Osteocyte (in vitro differentiated cells): ENCODE measurements around the gene ARHGEF3. TPM values are rescaled to one million over a fixed set of nuclear protein-coding genes. Genes with fewer than 3 reads are reported as not detected.
A peak's percentile ranks its signal among the peaks of the same experiment; 100 is the strongest.
"Not testable (repeated sequence)": the region's sequence is repeated elsewhere in the genome, so short reads cannot be mapped to it uniquely, and the experiment has no call there.

Experiments used
- DNase-seq: peaks from one replicate; pipeline ENCODE4 v3.0.0; 2021; ENCODE audit warnings: mixed read lengths; ENCODE audit not compliant: unreplicated experiment; ENCODE audit errors: extremely low spot score
- H3K27ac Mint-ChIP-seq: one replicate; pipeline ENCODE4 v1.8.0; 2021; ENCODE audit warnings: mild to moderate bottlenecking, mixed read lengths; ENCODE audit not compliant: unreplicated experiment
- H3K27me3 Mint-ChIP-seq: one replicate; pipeline ENCODE4 v1.8.0; 2021; ENCODE audit warnings: mixed read lengths; ENCODE audit not compliant: unreplicated experiment
- H3K36me3 Mint-ChIP-seq: one replicate; pipeline ENCODE4 v1.8.0; 2021; ENCODE audit warnings: mixed read lengths; ENCODE audit not compliant: unreplicated experiment
- H3K4me1 Mint-ChIP-seq: one replicate; pipeline ENCODE4 v1.8.0; 2021; ENCODE audit warnings: mixed read lengths; ENCODE audit not compliant: unreplicated experiment
- H3K4me3 Mint-ChIP-seq: one replicate; pipeline ENCODE4 v1.8.0; 2021; ENCODE audit warnings: mild to moderate bottlenecking, moderate library complexity, mixed read lengths; ENCODE audit not compliant: unreplicated experiment
- H3K9me3 Mint-ChIP-seq: one replicate; pipeline ENCODE4 v1.8.0; 2021; ENCODE audit warnings: mixed read lengths; ENCODE audit not compliant: unreplicated experiment
- total RNA-seq: library from RNA; stranded (reverse); gene quantifications from 2 replicates; pipeline ENCODE4 v1.2.1, GENCODE V29; 2021
- TF ChIP-seq, protein P1 (sequence below): fragments of 200-600 bp; sonication (generic); IDR thresholded peaks from 2 replicates; pipeline ENCODE4 v1.5.0; 2021; ENCODE audit warnings: antibody characterized with exemption, mild to moderate bottlenecking, moderate library complexity

The ARHGEF3 gene
- total RNA-seq, 1 donor from 2014 or later: 2.5 TPM

DNA sequence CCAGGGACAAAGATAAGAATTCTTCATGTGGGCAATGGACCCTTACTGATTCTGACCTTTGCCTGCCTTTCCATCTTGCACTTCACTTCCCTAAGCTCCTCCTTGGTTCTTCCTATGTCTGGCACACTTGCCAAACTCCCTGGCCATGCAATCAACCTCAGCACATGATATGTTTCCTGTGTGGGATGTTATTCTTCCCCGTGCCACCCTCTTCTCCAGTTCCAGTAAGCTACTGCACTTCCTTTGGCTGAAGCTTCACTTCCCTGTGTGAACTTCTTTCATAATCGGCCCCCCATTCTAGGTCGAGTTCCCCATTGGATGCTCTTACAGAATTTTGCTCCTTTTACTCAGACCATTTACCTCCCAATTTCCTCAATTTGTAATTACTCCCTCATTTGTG, 108.0 kb downstream of the ARHGEF3 start:
- TF ChIP-seq, protein P1, sequence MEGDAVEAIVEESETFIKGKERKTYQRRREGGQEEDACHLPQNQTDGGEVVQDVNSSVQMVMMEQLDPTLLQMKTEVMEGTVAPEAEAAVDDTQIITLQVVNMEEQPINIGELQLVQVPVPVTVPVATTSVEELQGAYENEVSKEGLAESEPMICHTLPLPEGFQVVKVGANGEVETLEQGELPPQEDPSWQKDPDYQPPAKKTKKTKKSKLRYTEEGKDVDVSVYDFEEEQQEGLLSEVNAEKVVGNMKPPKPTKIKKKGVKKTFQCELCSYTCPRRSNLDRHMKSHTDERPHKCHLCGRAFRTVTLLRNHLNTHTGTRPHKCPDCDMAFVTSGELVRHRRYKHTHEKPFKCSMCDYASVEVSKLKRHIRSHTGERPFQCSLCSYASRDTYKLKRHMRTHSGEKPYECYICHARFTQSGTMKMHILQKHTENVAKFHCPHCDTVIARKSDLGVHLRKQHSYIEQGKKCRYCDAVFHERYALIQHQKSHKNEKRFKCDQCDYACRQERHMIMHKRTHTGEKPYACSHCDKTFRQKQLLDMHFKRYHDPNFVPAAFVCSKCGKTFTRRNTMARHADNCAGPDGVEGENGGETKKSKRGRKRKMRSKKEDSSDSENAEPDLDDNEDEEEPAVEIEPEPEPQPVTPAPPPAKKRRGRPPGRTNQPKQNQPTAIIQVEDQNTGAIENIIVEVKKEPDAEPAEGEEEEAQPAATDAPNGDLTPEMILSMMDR: no peak
- no peak overlapping the region for H3K27ac Mint-ChIP-seq
- peaks cover 10% of the 10 kb centered on the region for H3K27me3 Mint-ChIP-seq
- H3K36me3 Mint-ChIP-seq: no peaks in the 10 kb centered on the region
- H3K4me3 Mint-ChIP-seq: no peak overlapping the region
- H3K9me3 Mint-ChIP-seq: no peaks in the 10 kb centered on the region
- H3K4me1 Mint-ChIP-seq: no peaks in the 10 kb centered on the region
- no peak for DNase-seq

DNA sequence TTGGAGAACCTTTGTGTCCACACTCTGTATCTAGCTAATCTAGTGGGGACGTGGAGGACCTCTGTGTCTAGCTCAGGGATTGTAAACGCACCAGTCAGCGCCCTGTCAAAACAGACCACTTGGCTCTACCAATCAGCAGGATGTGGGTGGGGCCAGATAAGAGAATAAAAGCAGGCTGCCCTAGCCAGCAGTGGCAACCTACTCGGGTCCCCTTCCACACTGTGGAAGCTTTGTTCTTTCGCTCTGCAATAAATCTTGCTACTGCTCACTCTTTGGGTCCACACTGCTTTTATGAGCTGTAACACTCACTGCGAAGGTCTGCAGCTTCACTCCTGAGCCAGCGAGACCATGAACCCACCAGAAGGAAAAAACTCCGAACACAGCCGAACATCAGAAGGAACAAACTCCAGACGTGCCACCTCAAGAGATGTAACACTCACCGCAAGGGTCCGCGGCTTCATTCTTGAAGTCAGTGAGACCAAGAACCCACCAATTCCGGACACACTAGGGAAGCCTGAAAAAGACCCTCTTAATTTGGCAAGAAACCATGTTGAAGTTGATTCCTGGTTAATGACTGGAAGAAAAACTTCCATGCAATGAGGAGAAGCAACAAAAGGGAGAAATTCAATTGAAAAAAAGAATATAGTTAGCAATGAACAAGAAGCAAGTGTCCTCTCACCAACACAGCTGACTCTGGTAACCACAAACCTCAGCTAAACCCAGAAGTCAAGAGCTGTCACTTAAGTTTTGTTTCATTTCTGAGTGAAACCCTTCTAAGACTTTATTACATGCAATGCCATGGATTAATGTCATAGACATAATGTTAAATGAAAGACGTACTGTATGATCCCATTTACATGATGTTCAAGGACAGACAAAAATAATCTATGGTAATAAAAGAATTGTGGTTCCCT, 109.0 kb downstream of the ARHGEF3 start:
- H3K27me3 Mint-ChIP-seq, H3K4me3 Mint-ChIP-seq, H3K4me1 Mint-ChIP-seq, DNase-seq, H3K27ac Mint-ChIP-seq, H3K9me3 Mint-ChIP-seq, H3K36me3 Mint-ChIP-seq: not testable (repeated sequence)

DNA sequence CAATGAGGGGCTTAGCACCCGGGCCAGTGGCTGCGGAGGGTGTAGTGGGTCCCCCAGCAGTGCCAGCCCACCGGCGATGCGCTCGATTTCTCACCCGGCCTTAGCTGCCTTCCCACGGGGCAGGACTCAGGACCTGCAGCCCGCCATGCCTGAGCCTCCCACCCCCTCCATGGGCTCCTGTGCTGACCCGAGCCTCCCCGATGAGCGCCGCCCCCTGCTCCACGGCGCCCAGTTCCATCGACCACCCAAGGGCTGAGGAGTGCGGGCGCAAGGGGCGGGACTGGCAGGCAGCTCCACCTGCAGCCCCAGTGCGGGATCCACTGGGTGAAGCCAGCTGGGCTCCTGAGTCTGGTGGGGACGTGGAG, 109.8 kb downstream of the ARHGEF3 start:
- H3K4me1 Mint-ChIP-seq, H3K4me3 Mint-ChIP-seq, H3K36me3 Mint-ChIP-seq, H3K27me3 Mint-ChIP-seq, H3K9me3 Mint-ChIP-seq, H3K27ac Mint-ChIP-seq, DNase-seq: not testable (repeated sequence)

DNA sequence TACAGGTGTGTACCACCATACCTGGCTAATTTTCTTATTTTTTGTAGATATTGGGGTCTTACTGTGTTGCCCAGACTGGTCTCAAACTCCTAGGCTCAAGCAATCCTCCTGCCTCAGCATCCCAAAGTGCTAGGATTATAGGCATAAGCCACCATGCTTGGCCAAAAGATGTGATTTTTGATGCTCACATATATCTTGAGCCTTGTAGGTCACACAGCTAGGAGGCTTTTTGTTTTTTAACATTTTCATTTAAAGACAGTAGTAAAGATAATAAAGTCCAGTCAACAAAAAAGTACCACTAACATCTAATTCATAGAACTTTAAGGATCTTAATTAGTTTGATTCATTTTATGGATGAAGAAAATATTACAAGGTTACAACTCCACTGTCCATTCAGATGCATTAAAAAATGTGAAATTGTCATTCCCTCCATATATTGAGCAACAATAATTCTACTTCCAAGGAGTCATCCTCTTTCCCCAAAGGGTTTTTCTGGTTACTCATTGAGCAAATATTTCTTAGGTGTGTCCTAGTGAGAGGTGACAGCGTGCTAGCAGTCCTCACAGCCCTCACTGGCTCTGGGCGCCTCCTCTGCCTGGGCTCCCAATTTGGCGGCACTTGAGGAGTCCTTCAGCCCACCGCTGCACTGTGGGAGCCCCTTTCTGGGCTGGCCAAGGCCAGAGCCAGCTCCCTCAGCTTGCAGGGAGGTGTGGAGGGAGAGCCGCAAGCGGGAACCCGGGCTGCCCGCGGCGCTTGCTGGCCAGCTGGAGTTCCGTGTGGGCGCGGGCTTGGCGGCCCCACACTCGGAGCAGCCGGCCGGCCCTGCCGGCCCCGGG, 110.4 kb downstream of the ARHGEF3 start:
- Mint-ChIP-seq H3K9me3 (no peaks in the 10 kb centered on the region), H3K27me3 (peaks cover 10% of the 10 kb centered on the region), H3K4me1 (no peaks in the 10 kb centered on the region), H3K4me3 (no peak overlapping the region), H3K27ac (no peak overlapping the region), H3K36me3 (no peaks in the 10 kb centered on the region)
- TF ChIP-seq, protein P1: no peak
- DNase-seq: peak; percentile 81

DNA sequence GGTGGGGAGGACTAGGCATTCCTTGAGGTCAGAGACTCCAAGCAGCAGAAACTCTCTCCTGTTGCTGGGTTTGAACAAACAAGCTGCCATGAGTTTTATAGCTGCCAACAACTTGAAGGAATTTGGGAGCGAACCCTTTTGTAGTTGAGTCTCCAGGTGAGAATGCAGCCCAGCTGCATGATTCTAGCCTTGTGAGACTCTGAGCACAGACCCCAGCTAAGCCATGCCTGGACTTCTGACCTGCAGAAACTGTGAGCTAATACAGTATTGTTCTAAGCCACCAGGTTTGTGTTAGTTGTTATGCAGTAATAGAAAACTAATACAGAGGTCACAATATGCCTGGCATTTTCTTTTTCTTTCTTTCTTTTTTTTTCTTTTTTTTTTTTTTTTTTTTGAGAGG, 112.4 kb downstream of the ARHGEF3 start:
- peaks cover 2% of the 10 kb centered on the region for H3K36me3 Mint-ChIP-seq
- no peak overlapping the region for H3K4me3 Mint-ChIP-seq
- no peaks in the 10 kb centered on the region for H3K4me1 Mint-ChIP-seq
- TF ChIP-seq, protein P1: no peak
- no peaks in the 10 kb centered on the region for H3K27me3 Mint-ChIP-seq
- no peak overlapping the region for H3K27ac Mint-ChIP-seq
- no peaks in the 10 kb centered on the region for H3K9me3 Mint-ChIP-seq
- DNase-seq: no peak

DNA sequence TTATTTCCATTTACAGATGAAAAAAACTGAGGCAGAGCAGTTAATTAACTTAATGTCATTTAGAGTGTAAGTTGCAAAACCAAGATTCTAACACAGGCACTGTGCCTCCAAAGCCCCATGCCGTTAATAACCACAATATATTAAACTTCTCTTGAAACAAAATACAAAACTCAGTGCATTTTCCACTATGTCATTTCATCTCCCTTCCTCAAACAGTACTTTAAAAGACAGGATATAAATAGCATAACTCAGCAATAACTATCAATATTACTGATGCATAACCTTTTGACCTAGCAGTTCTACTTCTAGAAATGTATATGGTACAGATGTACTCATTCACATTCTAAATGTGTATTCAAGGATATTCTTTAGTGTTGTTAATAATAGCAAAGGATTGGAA, 113.6 kb downstream of the ARHGEF3 start:
- Mint-ChIP-seq H3K27me3 (no peaks in the 10 kb centered on the region), H3K9me3 (no peaks in the 10 kb centered on the region), H3K4me3 (no peak overlapping the region), H3K4me1 (no peaks in the 10 kb centered on the region), H3K36me3 (peaks cover 2% of the 10 kb centered on the region), H3K27ac (no peak overlapping the region)
- DNase-seq: no peak
- TF ChIP-seq, protein P1: no peak
